HepG2 (cell line): ENCODE results near the gene SCN9A. TPM values are rescaled to one million over a fixed set of nuclear protein-coding genes. Genes with fewer than 3 reads are reported as not detected.

Experiments used
- BATF2 ChIP-seq: sonication (generic); formaldehyde crosslinking; IDR thresholded peaks from 2 replicates; pipeline ENCODE4 v1.8.0; 2022; ENCODE audit warnings: mild to moderate bottlenecking, missing genetic modification reagents, moderate library complexity
- ELF3 ChIP-seq: IDR thresholded peaks from 2 replicates; pipeline ENCODE4 v1.6.1; 2016; ENCODE audit warnings: missing genetic modification reagents, missing compliant biosample characterization
- HMG20A ChIP-seq: IDR thresholded peaks from 2 replicates; pipeline ENCODE4 v1.6.1; 2016; ENCODE audit warnings: borderline replicate concordance
- HNRNPH1 ChIP-seq: fragments of 200-400 bp; formaldehyde crosslinking; optimal IDR thresholded peaks from 2 replicates; pipeline ENCODE3; 2017; ENCODE audit warnings: mild to moderate bottlenecking, low read depth, low read length
- MED1 ChIP-seq: sonication (generic); formaldehyde crosslinking; IDR thresholded peaks from 2 replicates; pipeline ENCODE4 v1.4.0; 2020; ENCODE audit warnings: missing genetic modification reagents
- NFE2 ChIP-seq: sonication (generic); formaldehyde crosslinking; IDR thresholded peaks from 2 replicates; pipeline ENCODE4 v1.4.0; 2020; ENCODE audit warnings: missing genetic modification reagents
- ZNF512B ChIP-seq: sonication (generic); formaldehyde crosslinking; IDR thresholded peaks from 2 replicates; pipeline ENCODE4 v1.5.1; 2020; ENCODE audit warnings: missing genetic modification reagents, mild to moderate bottlenecking, borderline replicate concordance
- ZNF83 ChIP-seq: sonication (generic); formaldehyde crosslinking; IDR thresholded peaks from 2 replicates; pipeline ENCODE4 v1.4.0; 2020; ENCODE audit warnings: missing genetic modification reagents, mild to moderate bottlenecking, borderline replicate concordance
- polyA plus RNA-seq, 8 experiments: library from polyadenylated mRNA; depleted of rRNA in 3 of 8; stranded (reverse) in 7 of 8; unstranded in 1 of 8; fragments of >200 nt; fragmentation: Illumina TruSeq in 4 of 8; extraction: Trizol in 4 of 8; gene quantifications; 2 replicates each; pipeline versions ENCODE4 v1.2.1 to v1.2.3, GENCODE V29; 2011 to 2016; ENCODE audit warnings: low read depth in 4 of 8, missing spikeins in 1 of 8, mixed read lengths in 1 of 8; ENCODE audit not compliant: insufficient read depth in 1 of 8
- total RNA-seq, 5 experiments: library from RNA; depleted of rRNA; stranded (reverse); fragments of >200 nt; fragmentation: Illumina TruSeq; extraction: Trizol; gene quantifications; 2 replicates each; pipeline ENCODE4 v1.2.3, GENCODE V29; 2016; ENCODE audit warnings: low read depth in 1 of 5
- TF ChIP-seq, protein P1 (sequence below): sonication (generic); formaldehyde crosslinking; IDR thresholded peaks from 2 replicates; pipeline ENCODE4 v1.4.0; 2020; ENCODE audit warnings: missing genetic modification reagents, mild to moderate bottlenecking, borderline replicate concordance
- TF ChIP-seq, protein P2 (sequence below): sonication (generic); formaldehyde crosslinking; IDR thresholded peaks from 2 replicates; pipeline ENCODE4 v1.4.0; 2020; ENCODE audit warnings: missing genetic modification reagents, borderline replicate concordance

Gene SCN9A
- total and polyA plus RNA-seq, 2 of the 13 experiments (the other 11 are each of a cell fraction or from before 2014, with no cell fraction given), result 15.3 to 24.3 TPM

- TF ChIP-seq, protein P1, sequence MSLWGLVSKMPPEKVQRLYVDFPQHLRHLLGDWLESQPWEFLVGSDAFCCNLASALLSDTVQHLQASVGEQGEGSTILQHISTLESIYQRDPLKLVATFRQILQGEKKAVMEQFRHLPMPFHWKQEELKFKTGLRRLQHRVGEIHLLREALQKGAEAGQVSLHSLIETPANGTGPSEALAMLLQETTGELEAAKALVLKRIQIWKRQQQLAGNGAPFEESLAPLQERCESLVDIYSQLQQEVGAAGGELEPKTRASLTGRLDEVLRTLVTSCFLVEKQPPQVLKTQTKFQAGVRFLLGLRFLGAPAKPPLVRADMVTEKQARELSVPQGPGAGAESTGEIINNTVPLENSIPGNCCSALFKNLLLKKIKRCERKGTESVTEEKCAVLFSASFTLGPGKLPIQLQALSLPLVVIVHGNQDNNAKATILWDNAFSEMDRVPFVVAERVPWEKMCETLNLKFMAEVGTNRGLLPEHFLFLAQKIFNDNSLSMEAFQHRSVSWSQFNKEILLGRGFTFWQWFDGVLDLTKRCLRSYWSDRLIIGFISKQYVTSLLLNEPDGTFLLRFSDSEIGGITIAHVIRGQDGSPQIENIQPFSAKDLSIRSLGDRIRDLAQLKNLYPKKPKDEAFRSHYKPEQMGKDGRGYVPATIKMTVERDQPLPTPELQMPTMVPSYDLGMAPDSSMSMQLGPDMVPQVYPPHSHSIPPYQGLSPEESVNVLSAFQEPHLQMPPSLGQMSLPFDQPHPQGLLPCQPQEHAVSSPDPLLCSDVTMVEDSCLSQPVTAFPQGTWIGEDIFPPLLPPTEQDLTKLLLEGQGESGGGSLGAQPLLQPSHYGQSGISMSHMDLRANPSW (CRISPR knock-in tag), result 0 out of 2 replicates have a peak, but pooled peaks have one; percentile 26
- TF ChIP-seq BATF2 (CRISPR knock-in tag), result no peak
- peak; percentile 33; the same call in 1 of the 2 replicates for TF ChIP-seq HMG20A (CRISPR knock-in tag)
- TF ChIP-seq ZNF83 (CRISPR knock-in tag), result no peak
- TF ChIP-seq HNRNPH1, result no peak
- no peak for TF ChIP-seq NFE2 (CRISPR knock-in tag)
- TF ChIP-seq ELF3, result peak; percentile 62
- no peak for TF ChIP-seq ZNF512B (CRISPR knock-in tag)
- TF ChIP-seq, protein P2, sequence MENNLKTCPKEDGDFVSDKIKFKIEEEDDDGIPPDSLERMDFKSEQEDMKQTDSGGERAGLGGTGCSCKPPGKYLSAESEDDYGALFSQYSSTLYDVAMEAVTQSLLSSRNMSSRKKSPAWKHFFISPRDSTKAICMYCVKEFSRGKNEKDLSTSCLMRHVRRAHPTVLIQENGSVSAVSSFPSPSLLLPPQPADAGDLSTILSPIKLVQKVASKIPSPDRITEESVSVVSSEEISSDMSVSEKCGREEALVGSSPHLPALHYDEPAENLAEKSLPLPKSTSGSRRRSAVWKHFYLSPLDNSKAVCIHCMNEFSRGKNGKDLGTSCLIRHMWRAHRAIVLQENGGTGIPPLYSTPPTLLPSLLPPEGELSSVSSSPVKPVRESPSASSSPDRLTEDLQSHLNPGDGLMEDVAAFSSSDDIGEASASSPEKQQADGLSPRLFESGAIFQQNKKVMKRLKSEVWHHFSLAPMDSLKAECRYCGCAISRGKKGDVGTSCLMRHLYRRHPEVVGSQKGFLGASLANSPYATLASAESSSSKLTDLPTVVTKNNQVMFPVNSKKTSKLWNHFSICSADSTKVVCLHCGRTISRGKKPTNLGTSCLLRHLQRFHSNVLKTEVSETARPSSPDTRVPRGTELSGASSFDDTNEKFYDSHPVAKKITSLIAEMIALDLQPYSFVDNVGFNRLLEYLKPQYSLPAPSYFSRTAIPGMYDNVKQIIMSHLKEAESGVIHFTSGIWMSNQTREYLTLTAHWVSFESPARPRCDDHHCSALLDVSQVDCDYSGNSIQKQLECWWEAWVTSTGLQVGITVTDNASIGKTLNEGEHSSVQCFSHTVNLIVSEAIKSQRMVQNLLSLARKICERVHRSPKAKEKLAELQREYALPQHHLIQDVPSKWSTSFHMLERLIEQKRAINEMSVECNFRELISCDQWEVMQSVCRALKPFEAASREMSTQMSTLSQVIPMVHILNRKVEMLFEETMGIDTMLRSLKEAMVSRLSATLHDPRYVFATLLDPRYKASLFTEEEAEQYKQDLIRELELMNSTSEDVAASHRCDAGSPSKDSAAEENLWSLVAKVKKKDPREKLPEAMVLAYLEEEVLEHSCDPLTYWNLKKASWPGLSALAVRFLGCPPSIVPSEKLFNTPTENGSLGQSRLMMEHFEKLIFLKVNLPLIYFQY (CRISPR knock-in tag), result no peak
- TF ChIP-seq MED1 (CRISPR knock-in tag), result peak; percentile 39; the same call in 1 of the 2 replicates
These were observed 212.0 kb downstream of the SCN9A start (continued) for GRCh38 chr2:166163775-166164174.
